Activated T-helper 17 cell treated with anti-CD3 and anti-CD28 coated beads, Interleukin-2, amount 50 U/mL, for 72 hours (primary cell): Measurements from ENCODE around the gene SEC14L3. TPM values are rescaled to one million over a fixed set of nuclear protein-coding genes. Genes with fewer than 3 reads are reported as not detected.

ENCODE experiments used
- ATAC-seq: fragments of 150-1000 bp; cut with Tn5 transposase; replicated peaks from 2 replicates; pipeline ENCODE4 v1.10.0; 2021; ENCODE audit warnings: mild to moderate bottlenecking, moderate library complexity
- H3K27ac Mint-ChIP-seq: one replicate; pipeline ENCODE4 v1.8.0; 2022; ENCODE audit warnings: mixed read lengths
- H3K27me3 Mint-ChIP-seq: one replicate; pipeline ENCODE4 v1.8.0; 2022; ENCODE audit warnings: mixed read lengths
- H3K36me3 Mint-ChIP-seq: one replicate; pipeline ENCODE4 v1.8.0; 2022; ENCODE audit warnings: low read depth, mild to moderate bottlenecking, mixed read lengths
- H3K4me1 Mint-ChIP-seq: one replicate; pipeline ENCODE4 v1.8.0; 2022; ENCODE audit warnings: mixed read lengths
- H3K4me3 Mint-ChIP-seq: one replicate; pipeline ENCODE4 v1.8.0; 2022; ENCODE audit warnings: mild to moderate bottlenecking, mixed read lengths
- H3K9me3 Mint-ChIP-seq: one replicate; pipeline ENCODE4 v1.8.0; 2022; ENCODE audit warnings: mixed read lengths
- total RNA-seq, 2 donors: library from RNA; stranded (reverse); gene quantifications; one replicate each; pipeline ENCODE4 v1.2.3, GENCODE V29; 2022

The SEC14L3 gene
- total RNA-seq, 2 donors from 2014 or later: not detected

GRCh38 chr22:30497466-30498150 is 25.8 kb upstream of the SEC14L3 start:
- Mint-ChIP-seq H3K36me3 (no peaks in the 10 kb centered on the region), H3K4me3 (no peak overlapping the region), H3K9me3 (no peaks in the 10 kb centered on the region), H3K27me3 (peaks cover 3% of the 10 kb centered on the region), H3K4me1 (no peaks in the 10 kb centered on the region), H3K27ac (no peak overlapping the region)
- no peak for ATAC-seq

- no peaks in the 10 kb centered on the region for H3K4me1 Mint-ChIP-seq
- no peaks in the 10 kb centered on the region for H3K36me3 Mint-ChIP-seq
- no peak overlapping the region for H3K4me3 Mint-ChIP-seq
- no peaks in the 10 kb centered on the region for H3K9me3 Mint-ChIP-seq
- no peak for ATAC-seq
- no peak overlapping the region for H3K27ac Mint-ChIP-seq
- H3K27me3 Mint-ChIP-seq: peaks cover 8% of the 10 kb centered on the region
Observed at GRCh38 chr22:30495041-30495784, 23.4 kb upstream of the SEC14L3 start.

GRCh38 chr22:30492144-30492543 is 20.3 kb upstream of the SEC14L3 start:
- Mint-ChIP-seq H3K9me3 (no peaks in the 10 kb centered on the region), H3K4me3 (no peak overlapping the region), H3K27ac (no peak overlapping the region), H3K36me3 (no peaks in the 10 kb centered on the region), H3K27me3 (peaks cover 8% of the 10 kb centered on the region), H3K4me1 (no peaks in the 10 kb centered on the region)
- no peak for ATAC-seq

- no peaks in the 10 kb centered on the region for H3K9me3 Mint-ChIP-seq
- H3K4me3 Mint-ChIP-seq: no peak overlapping the region
- H3K27me3 Mint-ChIP-seq: peaks cover 8% of the 10 kb centered on the region
- H3K36me3 Mint-ChIP-seq: no peaks in the 10 kb centered on the region
- ATAC-seq: no peak
- H3K4me1 Mint-ChIP-seq: no peaks in the 10 kb centered on the region
- H3K27ac Mint-ChIP-seq: no peak overlapping the region
Observed at GRCh38 chr22:30491381-30491780, 19.6 kb upstream of the SEC14L3 start.

GRCh38 chr22:30490399-30490798 is 18.6 kb upstream of the SEC14L3 start:
- Mint-ChIP-seq H3K27me3 (peaks cover 8% of the 10 kb centered on the region), H3K4me3 (no peak overlapping the region), H3K4me1 (no peaks in the 10 kb centered on the region), H3K9me3 (no peaks in the 10 kb centered on the region), H3K36me3 (no peaks in the 10 kb centered on the region), H3K27ac (no peak overlapping the region)
- ATAC-seq: no peak

GRCh38 chr22:30488121-30488520 is 16.3 kb upstream of the SEC14L3 start:
- Mint-ChIP-seq H3K9me3 (no peaks in the 10 kb centered on the region), H3K27ac (no peak overlapping the region), H3K36me3 (no peaks in the 10 kb centered on the region), H3K27me3 (peaks cover 6% of the 10 kb centered on the region), H3K4me1 (no peaks in the 10 kb centered on the region), H3K4me3 (no peak overlapping the region)
- ATAC-seq: no peak

- no peak overlapping the region for H3K27ac Mint-ChIP-seq
- H3K4me3 Mint-ChIP-seq: no peak overlapping the region
- no peaks in the 10 kb centered on the region for H3K36me3 Mint-ChIP-seq
- no peaks in the 10 kb centered on the region for H3K4me1 Mint-ChIP-seq
- ATAC-seq: no peak
- peaks cover 9% of the 10 kb centered on the region for H3K27me3 Mint-ChIP-seq
- no peaks in the 10 kb centered on the region for H3K9me3 Mint-ChIP-seq
Observed at GRCh38 chr22:30486661-30487115, 14.9 kb upstream of the SEC14L3 start.

GRCh38 chr22:30486118-30486517 is 14.3 kb upstream of the SEC14L3 start:
- Mint-ChIP-seq H3K9me3 (no peaks in the 10 kb centered on the region), H3K27ac (no peak overlapping the region), H3K4me1 (no peaks in the 10 kb centered on the region), H3K27me3 (peaks cover 12% of the 10 kb centered on the region), H3K4me3 (no peak overlapping the region), H3K36me3 (no peaks in the 10 kb centered on the region)
- no peak for ATAC-seq

- H3K27me3 Mint-ChIP-seq: peaks cover 7% of the 10 kb centered on the region
- H3K9me3 Mint-ChIP-seq: no peaks in the 10 kb centered on the region
- no peak overlapping the region for H3K4me3 Mint-ChIP-seq
- no peaks in the 10 kb centered on the region for H3K36me3 Mint-ChIP-seq
- H3K27ac Mint-ChIP-seq: no peak overlapping the region
- no peaks in the 10 kb centered on the region for H3K4me1 Mint-ChIP-seq
- peak; percentile 99 for ATAC-seq
Observed at GRCh38 chr22:30485362-30485988, 13.7 kb upstream of the SEC14L3 start.

- Mint-ChIP-seq H3K4me3 (no peak overlapping the region), H3K27me3 (peaks cover 7% of the 10 kb centered on the region), H3K4me1 (no peaks in the 10 kb centered on the region), H3K27ac (no peak overlapping the region), H3K36me3 (no peaks in the 10 kb centered on the region), H3K9me3 (no peaks in the 10 kb centered on the region)
- ATAC-seq: no peak
Observed at GRCh38 chr22:30483169-30483568, 11.4 kb upstream of the SEC14L3 start.

GRCh38 chr22:30481711-30482110 is 9.9 kb upstream of the SEC14L3 start:
- H3K36me3 Mint-ChIP-seq: no peaks in the 10 kb centered on the region
- H3K27ac Mint-ChIP-seq: no peak overlapping the region
- peaks cover 7% of the 10 kb centered on the region for H3K27me3 Mint-ChIP-seq
- H3K4me1 Mint-ChIP-seq: no peaks in the 10 kb centered on the region
- no peak for ATAC-seq
- no peak overlapping the region for H3K4me3 Mint-ChIP-seq
- no peaks in the 10 kb centered on the region for H3K9me3 Mint-ChIP-seq

GRCh38 chr22:30479981-30480380 is 8.2 kb upstream of the SEC14L3 start:
- ATAC-seq: no peak
- H3K4me3 Mint-ChIP-seq: no peak overlapping the region
- no peaks in the 10 kb centered on the region for H3K4me1 Mint-ChIP-seq

GRCh38 chr22:30474683-30475424 is 3.0 kb upstream of the SEC14L3 start:
- Mint-ChIP-seq H3K4me1 (peaks cover 5% of the 10 kb centered on the region), H3K36me3 (no peaks in the 10 kb centered on the region), H3K9me3 (no peaks in the 10 kb centered on the region), H3K27me3 (peaks cover 14% of the 10 kb centered on the region), H3K4me3 (no peak overlapping the region), H3K27ac (peak overlapping the region; percentile 2)
- peak; percentile 59 for ATAC-seq

More at GRCh38 chr22:30479981-30480380, 8.2 kb upstream of the SEC14L3 start:
- no peak overlapping the region for H3K27ac Mint-ChIP-seq
- no peaks in the 10 kb centered on the region for H3K36me3 Mint-ChIP-seq
- H3K27me3 Mint-ChIP-seq: peaks cover 7% of the 10 kb centered on the region
- no peaks in the 10 kb centered on the region for H3K9me3 Mint-ChIP-seq

- Mint-ChIP-seq H3K4me1 (peaks cover 5% of the 10 kb centered on the region), H3K9me3 (no peaks in the 10 kb centered on the region), H3K27ac (peak overlapping the region; percentile 2), H3K4me3 (no peak overlapping the region), H3K36me3 (no peaks in the 10 kb centered on the region), H3K27me3 (peaks cover 14% of the 10 kb centered on the region)
- ATAC-seq: no peak
Observed at GRCh38 chr22:30474121-30474520, 2.3 kb upstream of the SEC14L3 start.
